Renal pelvis (tissue), 4 donors: ENCODE results near the gene SNX30. TPM values are rescaled to one million over a fixed set of nuclear protein-coding genes. Genes with fewer than 3 reads are reported as not detected.

ENCODE experiments used
- DNase-seq: peaks from one replicate; pipeline ENCODE4 v3.0.0-alpha.2; 2013
- polyA plus RNA-seq, 3 donors: library from polyadenylated mRNA; unstranded; fragments of 120-200 nt; gene quantifications; one replicate each; pipeline ENCODE4 v1.2.1, GENCODE V29; 2013; ENCODE audit not compliant: insufficient read length in 3 of 3

Gene SNX30
- polyA plus RNA-seq, 3 donors = 17.7 to 22.3 (median 22.2) TPM

DNA sequence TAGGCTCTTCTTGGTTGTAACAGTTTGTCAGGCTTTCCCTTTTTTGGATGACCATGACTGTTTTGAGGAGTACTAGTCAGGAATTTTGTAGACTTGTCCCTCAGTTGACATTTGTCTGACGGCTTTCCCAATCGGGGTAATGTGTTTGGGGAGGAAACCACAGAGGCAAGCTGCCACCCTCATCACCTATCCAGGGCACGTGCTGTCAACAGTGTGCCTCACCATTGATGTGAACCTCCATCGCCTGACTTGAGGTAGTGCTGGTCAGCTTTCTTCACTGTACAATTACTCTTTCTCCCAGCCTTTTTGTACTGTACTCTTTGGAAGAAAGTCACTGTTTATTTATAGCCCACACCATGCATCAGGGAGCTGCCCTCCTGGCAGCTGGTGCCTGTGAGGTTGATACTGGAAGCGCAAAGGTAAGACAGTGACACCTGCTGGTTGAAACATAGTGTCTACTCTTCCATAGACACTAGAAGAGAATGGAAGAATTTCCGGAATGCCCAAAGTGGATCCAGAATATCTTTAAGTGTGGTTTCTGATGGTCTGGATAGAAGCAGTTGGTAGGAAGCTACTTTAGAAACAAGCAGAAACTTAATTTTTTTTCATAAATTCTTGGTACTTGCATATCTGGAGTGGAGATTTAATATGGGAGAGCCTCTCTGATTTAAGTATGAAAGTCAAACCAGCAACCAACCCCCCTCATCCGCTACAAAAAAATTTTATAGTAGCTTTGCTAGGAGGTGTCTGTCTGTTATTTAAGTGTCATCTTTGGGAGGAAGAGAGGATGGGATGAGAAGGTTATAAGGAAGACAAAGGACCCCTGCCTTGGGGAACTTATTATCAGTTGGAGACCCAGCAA, 69.3 kb downstream of the SNX30 start:
- DNase-seq = peak; percentile 76

DNA sequence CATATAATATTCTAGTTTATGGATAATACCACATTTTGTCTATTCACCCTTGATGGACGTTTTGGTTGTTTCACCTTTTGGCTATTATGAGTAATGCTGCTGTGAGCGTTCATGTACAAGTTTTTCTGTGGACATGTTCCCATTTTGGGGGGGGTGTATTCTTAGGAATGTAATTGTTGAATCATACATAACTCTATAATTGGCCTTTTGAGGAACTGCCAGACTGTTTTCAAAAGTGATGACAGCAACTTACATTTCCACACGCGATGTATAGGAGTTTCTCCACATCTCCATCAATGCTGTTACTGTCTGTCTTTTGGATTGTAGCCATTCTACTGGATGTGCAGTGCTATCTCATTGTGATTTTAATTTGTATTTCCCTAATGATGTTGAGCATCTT, 70.3 kb downstream of the SNX30 start:
- no peak for DNase-seq

DNA sequence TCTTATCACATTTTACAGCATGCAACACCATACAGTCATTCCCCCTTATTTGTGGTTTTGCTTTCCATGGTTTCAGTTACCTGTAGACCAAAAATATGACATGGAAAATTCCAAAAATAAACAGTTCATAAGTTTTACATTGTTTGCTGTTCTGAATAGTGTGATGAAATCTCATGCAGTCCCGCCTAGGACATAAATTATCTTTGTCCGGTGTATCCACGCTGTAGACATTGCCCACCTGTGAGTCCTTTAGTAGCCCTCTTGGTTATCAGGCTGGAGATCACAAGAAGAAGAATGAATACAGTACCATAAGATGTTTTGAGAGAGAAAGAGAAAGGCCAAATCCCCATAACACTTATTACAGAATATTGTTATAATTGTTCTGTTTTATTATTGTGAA, 72.1 kb downstream of the SNX30 start:
- DNase-seq = no peak

DNA sequence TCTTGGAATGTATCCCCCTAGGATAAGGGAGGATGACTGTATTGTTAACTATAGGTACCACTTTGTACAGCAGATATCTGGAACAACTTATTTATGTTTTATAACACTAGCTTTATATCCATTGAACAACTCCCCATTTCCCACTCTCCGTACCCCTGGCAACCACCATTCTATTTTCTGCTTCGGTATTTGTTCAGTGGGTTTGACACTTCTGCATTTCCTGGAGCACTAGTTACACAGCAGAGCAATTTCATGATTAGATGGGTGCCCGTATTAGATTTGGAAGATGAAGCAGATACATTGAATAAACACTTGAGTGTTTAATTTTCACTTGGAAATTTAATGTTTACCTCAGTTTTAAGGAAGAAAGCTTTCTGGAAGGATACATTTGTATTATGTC, 72.7 kb downstream of the SNX30 start:
- DNase-seq = no peak

DNA sequence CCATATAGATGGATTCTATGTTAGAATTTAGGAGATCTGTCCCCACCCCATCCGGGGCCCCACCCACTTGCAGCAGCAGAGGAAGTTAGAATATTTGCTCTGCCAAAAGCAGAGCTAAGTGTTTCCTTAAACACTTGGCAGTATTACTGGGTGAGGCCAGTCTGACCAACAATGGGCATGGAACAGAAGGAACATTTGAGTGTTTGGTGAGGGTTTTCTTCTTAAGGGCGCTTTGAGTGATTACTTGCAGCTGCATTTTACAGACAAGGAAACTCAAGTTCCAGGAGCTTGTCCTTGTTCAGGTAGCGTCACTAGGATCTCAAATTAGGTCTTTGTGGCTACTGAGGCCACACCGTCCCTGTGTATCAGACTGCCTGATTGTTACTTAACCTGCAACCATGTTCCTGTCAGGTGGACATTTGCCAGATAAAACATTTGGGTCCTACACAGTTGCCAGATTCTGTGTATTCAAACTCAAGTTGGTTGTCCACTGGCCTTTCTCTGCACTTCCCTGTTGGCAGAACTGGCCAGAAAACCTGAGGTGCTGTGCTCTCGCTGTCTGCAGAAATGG, 80.8 kb downstream of the SNX30 start:
- no peak for DNase-seq

DNA sequence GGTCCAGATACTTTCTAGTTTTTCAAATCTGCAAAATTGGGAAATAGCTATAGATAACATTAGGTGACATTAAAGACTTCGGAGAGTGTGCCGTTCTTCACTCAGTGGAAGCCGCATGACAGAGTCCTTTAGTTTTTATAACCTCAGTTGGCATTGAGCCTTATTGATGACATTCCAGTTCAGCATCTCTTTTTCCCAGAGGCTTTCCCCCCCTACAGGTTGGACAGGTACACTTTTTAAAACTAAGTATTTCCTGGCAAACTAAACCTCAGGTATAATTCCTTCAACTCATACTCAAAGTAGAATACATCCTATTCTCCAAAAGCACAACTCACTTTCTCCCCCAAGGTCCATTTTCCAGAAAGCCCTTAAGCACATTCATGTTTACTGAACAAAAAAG, 81.4 kb downstream of the SNX30 start:
- DNase-seq = no peak

DNA sequence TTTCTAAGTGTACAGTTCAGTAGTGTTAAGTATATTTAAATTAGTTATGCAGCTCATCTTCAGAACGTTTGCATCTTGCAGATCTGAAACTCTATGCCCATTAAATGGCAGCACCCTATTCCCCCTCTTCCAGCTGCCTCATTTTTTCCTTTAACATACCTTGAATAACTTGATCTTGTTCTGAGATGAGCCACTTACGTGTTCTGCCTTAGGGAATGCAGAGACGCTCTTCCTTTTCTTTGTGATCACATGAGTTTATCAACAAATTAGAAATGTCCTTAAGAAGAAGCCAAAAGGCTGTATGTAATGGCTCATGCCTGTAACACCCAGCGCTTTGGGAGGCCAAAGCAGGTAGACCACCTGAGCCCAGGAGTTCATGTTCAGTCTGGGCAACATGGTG, 82.5 kb downstream of the SNX30 start:
- DNase-seq = no peak

DNA sequence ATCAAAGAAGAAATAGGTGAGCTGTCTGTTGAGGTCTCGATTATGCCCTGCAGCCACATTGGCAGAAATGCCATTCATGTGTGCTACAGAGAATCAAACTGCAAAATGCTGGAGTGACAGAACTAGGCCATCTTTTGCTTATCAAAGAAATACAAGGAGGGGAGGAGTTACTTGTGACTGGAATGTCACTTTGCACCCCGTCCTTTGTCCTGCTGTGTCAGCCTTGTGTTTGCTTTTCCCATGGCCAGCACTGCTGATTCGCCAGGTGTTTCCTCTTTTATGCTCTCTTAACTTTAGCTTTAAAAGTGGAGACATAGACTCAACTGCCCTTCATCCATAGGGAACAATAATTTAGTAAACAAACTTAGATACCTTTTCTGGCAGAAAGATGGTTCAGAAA, 85.8 kb downstream of the SNX30 start:
- DNase-seq = no peak

DNA sequence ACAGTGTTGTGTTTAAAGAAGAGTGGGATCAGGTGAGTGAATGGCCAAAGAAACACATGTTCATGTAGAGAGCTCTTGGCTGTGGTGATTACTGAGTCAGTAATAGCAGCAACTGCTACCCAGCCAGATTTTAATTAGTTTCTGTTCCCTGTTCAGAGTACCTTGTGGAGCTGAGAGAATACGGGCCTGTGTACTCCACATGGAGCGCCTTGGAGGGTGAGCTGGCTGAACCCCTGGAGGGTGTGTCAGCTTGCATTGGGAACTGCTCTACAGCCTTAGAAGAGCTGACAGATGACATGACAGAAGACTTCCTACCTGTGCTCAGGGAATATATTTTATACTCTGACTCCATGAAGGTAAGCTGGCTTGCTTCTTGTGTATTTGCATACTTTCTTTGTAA, 87.8 kb downstream of the SNX30 start:
- DNase-seq = no peak

DNA sequence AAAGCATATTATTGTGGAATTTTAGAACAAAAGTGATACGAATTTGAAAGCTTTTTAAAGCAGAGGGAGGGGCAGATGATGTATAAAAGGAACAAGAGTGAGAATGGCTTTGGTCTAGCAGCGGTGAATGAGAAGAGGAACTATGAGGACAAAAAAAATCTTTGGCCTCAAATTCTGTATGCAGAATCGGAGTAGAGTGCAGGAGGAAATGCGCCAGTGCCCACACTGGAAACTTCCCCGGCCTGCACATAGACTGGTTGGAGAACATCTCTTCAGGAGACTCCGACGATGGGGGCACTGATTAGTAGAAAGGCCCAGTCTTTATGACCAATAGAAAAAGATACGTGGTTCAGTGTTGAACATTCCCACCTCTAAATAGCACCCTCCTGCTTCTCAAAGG, 88.8 kb downstream of the SNX30 start:
- no peak for DNase-seq

DNA sequence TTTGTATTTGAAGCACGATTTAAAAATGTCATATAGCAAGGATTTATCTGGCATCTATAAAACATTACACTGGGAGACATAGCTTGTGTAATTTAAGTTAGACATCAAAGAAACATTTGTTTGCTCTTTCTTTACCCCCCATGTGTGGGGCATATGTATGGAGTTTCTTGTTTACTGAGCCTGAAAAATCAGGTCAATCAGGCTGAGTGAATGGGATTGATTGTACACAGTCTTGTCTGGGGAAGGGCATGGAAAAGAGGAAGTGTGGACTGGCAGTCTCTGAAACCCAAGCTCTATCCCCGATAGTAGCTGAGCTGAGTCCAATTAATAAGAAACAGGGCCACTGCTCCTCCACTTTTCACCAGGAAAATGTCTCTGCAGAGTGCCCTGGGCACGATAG, 90.7 kb downstream of the SNX30 start:
- no peak for DNase-seq

DNA sequence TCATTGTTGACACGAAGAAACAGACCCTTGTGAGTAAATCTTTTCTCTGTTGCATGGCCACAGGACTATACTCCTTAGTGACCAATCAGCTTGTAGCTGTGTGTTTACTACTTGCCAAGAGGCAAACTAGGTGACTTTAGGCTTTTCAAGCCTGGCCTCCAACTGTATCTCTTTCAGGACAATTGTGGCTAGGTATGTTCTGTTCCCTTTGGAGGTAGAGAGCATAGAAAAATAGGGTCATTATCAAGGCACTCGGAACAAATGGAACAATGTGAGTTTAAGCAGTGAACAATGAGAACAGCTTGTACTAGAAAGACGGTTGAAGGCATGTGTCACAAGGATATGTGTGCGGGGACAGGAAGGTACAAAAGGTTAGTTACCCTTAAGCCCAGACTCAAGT, 92.0 kb downstream of the SNX30 start:
- no peak for DNase-seq

DNA sequence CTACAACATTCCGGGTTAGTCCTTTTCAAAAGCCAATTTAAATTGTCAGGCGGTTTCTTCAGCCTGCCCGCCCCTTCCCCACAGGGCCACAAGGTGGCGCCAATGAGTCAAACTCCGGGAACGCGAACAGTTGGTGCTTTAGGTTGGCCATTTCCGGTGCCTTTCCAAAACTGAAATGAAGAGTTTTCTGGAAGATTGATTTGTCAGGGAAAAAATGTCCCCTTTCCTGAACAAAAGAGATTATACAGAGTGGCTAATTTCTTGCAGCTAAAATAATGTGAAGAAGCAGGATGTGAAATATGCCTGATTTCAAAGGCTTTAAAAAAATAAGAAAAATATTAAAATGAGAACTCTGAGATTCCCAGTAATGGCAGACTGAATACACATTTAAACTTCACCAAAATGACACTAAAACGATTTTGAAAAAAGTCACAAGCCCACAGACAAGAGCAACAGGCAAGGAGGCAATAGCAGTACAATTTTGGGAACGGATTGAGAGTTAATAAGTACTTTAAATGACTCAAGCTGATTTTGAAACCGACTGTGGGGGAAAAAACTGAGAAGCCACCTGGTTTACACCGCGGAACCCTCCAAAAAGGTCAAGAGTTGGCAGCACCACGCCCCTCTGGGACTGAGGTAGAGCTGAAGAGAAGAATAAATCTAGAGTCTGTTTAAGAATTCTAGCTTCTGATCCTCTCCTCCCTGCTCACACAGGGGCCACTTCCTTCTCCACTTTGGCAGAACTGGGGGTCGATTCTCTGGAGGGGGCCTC, 94.4 kb downstream of the SNX30 start:
- peak; percentile 69 for DNase-seq

DNA sequence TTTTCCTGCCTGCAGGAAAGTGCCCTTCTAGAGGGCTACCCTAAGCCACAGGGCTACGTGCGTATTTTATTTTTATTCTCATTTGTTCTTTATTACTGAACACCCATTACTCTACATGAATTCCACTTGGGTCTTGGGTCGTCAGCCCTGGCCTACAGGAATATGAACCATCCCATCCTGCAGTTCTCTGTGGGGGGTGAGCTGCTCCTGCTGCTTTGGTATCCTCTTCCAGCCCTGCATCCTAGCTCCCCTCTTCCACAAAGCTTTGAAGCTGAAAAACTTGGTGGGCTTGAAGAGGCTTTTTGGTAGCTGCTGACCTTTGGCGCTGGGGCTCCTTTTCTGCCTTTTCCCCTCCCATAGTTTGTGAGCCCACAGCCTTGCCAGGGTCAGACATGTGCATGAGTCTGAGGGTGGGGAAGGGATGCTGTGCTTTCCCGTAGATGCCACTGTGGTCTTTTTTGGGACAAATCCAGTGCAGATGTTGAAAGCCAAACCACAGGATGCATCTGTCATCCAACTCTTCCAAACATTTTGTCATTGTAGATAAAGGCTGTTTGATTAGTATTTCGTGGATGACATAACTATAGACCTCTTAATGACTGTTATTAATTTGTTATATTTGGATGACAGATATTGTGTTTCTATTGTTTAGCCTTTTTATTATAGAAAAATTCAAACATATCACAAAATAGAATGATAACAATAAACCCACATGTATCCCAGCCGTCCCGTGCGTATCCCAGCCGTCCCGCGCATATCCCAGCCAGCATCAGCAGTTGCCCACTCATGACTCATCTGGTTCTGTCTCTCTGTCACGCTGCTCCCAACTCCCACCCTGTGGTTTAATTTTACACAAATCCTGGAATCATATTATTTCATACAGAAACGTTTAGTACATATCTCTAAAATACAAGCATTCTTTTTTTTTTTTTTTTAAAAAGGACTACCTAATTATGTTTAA, 96.2 kb downstream of the SNX30 start:
- no peak for DNase-seq

DNA sequence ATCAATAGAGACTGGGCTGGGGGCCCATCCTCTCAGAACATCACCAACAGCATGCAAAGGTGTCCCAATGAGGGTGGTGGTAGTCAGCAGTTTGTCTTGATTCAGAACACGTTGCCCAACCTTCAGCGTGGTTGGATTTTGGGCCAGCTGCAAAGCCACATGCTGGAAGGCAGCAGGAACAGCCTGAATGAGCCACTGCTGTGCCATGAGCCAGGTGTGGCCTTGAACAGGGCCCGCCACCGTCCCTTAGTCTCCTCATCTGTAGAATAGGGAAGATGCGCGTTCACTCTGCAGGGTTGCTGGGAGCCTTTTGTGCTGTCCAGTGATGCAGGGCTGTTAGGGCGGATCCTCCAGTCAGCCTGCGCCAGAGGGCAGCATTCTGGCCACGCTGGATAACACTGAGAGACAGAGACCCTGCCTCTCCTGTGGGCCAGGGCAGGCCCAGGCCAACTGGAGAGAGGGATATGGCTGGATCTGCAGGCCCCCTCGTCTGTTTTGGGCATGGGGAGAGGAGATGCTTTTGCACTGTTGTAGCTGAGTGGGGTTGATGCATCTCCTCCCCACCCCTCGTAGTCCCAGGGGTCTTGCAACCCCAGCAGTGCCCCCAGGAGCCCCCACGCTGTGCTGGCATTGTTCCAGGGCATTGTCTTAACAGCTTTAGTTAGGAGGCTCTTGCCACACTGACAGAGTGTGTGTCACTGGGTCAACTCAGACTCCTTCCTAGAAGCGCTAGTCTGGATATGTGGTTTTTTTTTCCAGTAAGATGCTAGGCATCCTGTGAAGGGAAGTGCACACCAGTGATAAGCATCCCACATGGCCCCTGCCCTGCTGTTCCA, 98.0 kb downstream of the SNX30 start:
- DNase-seq = no peak

DNA sequence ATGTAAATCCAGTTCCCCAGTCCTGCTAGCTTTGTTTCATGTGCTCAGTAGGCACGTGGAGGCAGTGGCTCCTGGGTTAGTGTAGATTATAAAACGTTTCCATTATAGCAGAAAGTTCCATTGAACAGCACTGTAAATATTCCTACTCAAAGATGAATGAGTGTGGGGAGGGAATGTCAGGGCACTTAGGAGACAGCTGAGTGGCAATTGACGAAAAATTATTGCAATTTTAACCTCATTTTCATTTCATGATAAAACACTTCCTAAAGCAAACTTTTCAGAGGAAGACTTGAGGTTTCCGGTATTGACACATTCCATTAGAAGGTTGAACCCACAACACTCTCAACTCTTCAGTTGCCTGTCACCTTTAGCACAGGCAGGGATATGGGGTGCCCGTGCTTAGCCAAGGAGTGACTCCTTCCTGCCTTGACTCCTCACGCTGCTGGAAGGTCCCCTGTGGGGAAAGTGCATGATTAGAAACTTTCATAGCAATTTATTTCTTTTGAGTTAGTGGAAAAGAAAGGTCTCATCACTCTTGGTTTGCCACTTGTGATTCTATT, 98.9 kb downstream of the SNX30 start:
- DNase-seq = no peak

DNA sequence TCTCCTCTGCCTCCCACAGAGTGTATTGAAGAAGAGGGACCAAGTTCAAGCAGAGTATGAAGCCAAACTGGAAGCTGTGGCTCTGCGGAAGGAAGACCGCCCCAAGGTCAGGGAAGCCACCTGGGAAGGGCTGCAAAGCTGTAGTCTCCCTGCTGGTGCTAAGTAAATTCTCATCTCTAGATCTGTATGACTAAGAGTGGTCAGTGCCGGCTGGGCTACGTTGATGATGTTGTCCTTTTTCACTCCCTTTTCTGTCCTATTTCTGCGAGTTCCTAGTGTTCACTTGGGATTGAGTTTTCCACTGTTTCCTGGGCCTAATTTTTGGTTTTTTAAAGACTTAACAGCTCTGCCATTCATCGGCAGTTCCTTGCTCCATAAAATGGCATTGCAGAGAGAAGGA, 100.3 kb downstream of the SNX30 start:
- DNase-seq = no peak

DNA sequence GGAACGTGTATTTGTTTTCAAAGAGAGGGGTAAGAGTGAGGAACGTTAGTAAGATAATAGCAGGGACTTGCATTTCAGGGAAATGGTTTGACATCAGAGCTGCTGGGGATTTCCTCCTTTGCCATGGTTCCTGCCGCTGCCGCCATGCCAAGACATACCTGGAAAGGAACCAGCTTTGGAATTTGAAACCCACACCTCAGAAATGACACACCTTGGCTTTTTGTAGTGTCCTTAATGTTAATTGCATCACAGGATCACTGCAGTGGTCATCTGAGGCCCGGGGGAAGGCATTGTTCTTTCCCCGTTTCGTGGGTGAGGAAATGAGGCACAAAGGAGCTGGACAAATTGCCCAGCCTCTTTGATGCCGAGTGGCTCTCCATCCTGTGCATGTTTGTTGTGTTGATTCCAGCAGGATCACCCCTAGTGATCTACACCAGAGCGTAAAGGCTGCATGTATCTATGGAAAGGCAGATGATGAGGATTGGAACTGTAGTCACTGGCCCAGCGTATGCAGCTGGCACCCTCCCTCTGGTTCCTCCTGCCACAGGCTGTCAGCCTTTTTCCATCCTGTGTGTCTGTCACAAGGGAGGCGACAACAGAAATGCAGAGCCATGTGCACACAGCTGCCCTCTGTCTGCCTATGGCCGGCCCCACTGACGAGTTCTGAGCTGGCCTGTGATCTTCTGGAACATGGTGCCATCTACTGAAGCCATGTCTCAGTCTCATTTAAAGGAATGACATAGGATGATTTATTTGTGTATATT, 102.4 kb downstream of the SNX30 start:
- DNase-seq = no peak

DNA sequence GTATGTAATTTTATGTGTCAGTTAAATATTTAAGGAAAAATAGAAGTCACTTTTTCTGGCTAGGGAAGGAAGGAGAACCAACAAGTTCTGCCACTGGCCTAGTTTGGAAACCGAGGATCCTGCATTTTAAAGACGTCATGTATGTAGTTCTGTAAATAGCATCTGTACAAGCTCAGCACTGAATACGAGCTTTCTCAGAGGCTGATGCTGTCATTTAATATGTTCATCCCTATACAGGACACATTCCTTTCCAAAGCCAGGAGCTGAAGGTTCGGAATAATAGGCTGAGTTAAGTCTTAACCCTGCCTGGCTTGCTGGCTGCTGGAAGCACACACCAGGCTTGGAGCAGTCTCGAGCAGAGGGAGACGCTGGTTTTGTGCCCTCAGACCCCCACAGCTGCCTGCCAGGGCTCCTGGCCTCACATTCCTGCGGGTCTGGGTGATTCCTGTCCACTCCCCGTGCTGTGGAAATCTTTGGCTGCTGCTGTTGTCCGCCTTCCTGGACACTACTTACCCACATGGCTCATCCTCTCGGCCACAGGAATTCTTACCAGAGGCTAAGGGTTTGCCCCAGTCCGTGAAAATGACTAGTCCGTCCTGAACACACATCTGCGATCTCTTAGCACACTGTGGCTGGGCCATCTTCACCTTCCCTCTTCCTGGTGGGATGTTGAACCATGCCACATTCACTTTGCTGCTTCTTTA, 103.5 kb downstream of the SNX30 start:
- no peak for DNase-seq
